GM21825 (cell line): ENCODE data around the gene MLXIP.
"Not testable (repeated sequence)": the region's sequence is repeated elsewhere in the genome, so short reads cannot be mapped to it uniquely, and the experiment has no call there.

ENCODE experiments used
- ATAC-seq: cut with Tn5 transposase; IDR thresholded peaks from one replicate; pipeline ENCODE4 v1.9.1; 2021; ENCODE audit warnings: mild to moderate bottlenecking, moderate library complexity; ENCODE audit not compliant: unreplicated experiment

The MLXIP gene

DNA sequence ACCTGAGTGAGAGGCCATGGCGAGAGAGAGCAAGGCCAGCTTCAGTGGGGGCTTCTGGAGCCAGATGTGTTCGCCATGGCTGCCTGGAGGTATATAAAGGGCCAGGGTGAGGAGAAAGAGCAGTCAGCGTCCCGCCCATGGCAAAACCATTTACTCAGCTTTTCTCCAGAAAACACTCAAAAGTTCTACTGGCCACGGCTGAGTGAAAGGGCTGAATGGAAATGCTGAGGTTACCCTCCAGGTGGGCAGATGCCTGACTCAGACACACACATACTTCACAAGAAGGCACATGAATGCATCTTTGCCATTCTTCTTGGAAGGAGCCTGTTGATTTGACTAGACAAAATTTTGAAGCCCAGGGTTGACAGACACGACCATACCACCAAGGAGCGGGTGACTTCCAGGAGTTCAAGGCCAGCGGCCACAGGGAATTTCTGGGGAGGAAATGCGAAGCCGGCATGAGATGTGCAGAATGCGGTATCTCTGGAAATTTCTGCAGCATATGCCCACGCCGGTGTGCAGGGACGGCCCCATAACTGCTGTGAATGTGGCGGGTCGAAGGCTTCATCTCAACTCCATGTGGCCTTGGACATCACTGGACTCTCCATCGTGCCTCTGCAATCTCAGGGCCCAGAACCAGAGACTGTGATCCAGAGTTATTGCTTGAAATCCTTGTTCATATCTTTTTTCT lies 95.7 kb downstream of the MLXIP start, which contains the start of gene IL31:
Gene IL31, minus strand, starts transcription at position 67 of the 691 bp plus-strand sequence. Its CDS starts 49 bp downstream, at position 18.
- ATAC-seq, result no peak

DNA sequence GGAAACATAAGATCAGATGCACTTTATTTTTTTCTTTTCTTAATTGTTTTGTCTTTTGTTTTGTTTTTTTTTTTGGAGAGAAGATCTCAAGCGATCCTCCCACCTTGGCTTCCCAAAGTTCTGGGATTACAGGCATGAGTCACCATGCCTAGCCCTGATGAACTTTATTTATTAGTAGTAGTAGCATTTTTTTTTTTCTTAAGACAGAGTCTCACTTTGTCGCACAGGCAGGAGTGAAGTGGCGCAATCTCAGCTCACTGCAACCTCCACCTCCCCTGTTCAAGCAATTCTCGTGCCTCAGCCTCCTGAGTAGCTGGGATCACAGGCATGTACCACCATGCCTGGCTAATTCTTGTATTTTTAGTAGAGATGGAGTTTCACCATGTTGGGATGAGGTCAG lies 97.9 kb downstream of the MLXIP start:
- not testable (repeated sequence) for ATAC-seq

DNA sequence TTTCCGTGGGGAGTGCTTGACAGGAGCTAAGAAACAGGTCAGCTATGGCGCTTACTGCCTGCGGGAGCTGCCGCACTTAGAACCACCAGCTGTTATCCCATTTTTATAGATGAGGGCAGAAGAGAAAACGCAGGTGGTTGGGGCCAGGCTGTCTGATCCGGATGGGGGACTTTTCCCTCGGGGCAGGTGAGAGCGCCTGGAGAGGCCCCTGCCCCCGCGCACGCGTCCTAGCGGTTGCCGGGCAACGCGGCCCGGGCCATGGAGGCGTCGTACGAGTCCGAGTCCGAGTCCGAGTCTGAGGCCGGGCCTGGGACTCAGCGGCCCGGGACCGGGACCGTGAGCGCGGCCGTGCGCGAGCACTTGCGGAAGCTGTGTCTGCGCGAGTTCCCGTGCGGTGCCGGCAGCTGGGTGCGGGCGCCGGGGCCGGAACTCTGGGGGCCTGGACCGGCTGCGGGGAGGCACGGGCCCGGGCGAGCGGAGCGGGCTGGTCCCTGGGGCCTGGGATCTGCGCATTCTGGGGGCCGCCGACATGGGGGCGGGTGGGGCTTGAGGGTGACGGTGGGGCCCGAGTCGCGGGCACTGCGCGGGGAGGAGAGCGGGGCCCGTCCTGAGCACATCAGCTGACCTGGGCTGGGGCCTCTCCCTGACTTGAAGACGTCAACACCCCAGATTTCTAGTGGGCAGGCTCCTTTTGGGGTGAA lies 104.5 kb downstream of the MLXIP start, which contains the start of gene LRRC43:
Gene LRRC43, plus strand, starts transcription at position 237 of the 701 bp plus-strand sequence. Its CDS starts 22 bp downstream, at position 259.
- ATAC-seq, result no peak

DNA sequence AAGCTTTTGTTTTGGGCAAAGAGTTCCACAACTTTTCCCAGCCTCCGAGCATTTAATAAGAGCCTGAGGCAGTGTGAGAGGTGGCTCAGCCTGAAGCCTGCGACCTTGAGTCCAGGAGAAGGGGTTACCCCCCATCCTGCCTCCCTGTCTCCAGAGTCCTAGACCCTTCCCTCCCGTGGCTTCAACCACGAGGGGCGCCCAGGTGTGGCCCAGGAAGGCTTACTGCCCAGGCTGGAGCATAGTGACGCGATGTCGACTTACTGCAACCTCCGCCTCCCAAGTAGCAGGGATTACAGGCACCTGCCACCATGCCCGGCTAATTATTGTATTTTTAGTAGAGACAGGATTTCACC lies 105.0 kb downstream of the MLXIP start:
- no peak for ATAC-seq

DNA sequence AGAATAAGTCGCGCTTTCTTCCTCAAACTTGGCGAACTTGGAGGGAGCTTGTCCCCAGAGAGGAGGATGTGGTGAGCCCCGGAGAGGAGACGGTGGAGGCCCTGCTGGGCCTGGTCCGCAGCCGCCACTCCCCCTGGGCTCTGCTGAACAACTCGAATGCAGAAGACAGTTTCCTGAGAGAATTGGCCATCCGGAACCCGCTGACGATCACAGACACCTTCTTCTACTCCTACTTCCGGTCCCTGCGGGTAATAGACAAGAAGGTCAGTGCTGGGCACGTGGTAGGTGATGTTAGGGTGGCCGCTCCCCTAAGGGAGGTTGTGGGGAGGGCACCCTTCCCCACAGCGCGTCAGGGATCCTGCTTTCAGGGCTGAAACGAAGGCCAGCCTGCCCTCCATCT lies 106.0 kb downstream of the MLXIP start:
- ATAC-seq, result no peak

DNA sequence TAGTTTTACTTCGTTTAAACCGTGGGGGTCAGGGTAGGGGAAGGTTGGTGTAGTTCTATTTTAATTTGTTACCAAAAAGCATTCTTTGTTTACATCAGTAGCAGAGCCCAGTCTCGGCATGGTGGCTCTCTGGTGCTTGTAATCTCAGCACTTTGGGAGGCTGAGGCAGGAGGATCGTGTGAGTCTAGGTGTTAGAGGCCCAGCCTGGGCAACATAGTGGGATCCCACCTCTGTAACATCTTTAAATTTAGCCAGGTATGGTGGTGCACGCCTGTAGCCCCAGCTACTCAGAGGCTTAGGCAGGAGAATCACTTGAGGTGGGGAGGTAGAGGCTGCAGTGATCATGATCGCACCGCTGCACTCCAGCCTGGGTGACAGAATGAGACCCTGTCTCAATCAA lies 106.5 kb downstream of the MLXIP start:
- no peak for ATAC-seq

DNA sequence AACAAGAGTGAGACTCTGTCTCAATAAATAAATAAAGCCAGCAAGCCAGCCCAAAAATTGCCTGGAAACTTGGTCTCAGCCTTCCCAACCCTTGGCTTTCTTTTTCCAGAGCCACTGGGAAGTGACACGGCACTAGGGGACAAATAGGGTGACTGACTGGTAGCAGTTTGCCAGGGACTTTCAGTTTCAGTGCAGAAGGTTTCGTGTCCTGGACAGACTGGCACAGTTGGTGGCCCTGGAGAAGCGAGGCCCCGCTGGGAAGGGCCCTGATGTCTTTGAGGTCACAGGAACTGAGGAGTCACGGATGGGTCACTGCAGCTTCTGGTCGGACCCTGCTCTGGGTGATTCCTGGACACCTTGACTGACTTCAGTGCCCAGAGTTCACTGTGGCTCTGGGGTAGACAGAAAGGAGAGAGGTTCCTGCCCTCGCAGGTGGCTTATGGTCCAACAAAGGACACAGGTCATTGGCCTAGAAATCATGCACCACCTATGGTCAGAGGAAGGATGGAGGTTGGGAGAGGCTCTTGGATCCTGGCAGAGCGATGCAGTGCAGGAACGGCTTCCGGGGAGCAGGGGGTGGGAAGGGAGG lies 107.0 kb downstream of the MLXIP start:
- ATAC-seq, result no peak

DNA sequence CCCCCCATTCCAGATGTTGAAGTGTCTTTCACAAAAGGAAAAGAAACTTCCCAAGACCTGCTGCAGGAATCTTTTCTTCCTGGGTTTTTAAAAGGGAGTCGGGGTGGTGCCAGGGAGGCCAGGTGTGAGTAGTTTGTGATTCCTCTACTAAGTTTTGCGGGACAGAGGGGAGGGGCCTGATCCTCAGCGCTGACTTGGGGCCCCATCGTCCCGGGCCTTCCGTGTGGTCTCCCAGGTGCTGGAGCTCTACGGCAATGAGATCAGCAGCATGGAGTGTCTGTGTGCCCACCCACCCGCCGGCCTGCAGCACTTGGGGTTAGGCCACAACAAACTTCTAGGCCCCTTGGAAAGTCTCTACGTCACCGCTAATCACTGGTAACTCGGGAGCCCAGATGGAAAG lies 108.9 kb downstream of the MLXIP start:
- ATAC-seq, result no peak

DNA sequence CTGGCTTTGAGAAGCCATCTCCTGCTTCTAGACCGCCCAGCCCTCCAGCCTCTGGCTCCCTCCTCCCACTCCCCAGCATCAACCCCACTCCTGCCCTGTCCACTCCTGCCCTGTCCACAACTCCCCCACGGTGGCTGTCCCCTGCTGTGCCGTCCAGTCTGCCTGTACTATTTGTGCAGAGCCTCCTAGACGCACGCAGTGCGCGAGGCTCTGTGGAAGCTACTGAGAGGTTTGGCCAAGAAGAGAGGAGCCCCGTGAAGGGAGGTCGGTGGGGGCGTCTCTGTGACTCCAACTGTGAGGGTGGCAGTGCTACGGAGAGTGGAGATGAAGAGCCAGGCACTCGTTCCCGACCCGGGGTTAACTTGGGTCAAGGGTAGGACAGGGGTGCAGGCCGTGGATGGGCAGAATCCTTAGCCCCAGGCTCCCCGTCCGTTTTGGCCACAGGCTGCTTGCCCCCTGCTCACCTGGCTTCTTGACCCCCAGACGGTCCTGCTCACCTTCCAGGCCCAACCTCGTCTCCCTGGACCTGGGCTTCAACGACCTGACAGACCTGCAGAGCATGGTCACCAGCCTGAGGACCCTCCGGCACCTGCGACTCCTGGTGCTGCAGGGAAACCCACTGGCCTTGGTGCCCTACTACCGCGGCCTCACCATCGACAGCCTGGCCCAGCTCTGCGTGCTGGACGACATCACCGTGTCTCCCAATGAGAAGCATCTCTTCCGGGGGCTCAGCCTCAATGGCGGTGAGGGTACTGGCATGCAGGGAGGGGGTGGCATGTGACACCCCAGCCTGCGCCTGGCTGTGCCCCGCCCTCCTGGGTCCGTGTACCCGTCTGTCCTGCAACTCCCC lies 111.3 kb downstream of the MLXIP start:
- no peak for ATAC-seq

DNA sequence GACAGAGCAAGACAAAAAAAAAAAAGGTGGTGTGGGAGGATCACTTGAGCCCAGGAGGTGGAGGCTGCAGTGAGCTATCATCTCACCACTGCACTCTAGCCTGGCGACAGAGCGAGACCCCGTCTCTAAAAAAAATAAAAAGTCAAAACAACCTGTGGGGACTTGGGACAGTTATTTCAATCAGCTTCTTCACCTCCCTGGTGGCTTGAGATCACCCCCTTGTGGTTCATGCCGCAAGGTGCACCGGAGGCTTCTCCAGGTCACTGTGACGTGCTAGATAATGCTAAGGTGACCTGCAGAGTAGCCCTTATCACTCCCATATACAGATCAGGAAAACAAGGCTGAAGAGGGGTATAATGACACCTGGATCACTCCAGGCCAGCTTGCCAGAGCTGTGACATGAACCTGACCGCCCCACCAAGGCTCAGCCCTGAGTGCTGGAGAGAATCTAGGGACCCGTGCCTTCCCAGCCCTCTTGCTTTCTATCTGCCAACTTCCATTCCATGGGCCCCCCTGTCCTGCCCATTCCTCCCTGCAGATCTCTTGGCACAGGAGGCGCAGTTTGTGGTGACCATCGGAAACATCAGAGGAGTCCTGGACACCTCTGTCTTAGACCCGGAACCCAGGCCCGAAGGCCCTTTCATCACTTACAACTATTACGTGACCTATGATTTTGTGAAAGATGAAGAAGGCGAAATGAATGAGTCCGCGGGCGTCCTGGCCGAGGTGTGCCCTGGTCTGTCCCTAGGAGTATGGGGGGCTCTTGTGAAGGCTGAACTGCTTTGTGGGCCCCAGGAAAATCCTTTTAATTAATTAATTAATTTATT lies 112.5 kb downstream of the MLXIP start:
- no peak for ATAC-seq

DNA sequence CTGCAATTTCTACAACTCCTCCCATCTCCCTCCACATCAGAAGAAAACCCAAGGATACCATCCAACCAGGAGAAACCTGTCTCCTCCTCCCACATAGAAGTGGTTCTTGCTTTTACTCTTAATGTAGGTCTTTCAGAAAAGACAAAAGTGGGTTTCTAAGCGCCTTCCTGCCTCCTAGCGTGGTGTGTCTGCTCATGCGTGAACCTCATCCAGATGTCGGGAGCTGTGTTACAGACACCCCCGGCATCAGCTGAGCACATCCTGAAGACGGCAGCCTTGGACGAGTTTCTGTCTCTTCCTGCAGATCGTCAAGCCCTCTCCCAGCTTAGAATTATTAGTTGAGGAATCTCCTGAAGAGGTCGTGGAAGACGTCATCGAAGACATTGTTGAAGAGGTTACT lies 113.9 kb downstream of the MLXIP start:
- no peak for ATAC-seq

DNA sequence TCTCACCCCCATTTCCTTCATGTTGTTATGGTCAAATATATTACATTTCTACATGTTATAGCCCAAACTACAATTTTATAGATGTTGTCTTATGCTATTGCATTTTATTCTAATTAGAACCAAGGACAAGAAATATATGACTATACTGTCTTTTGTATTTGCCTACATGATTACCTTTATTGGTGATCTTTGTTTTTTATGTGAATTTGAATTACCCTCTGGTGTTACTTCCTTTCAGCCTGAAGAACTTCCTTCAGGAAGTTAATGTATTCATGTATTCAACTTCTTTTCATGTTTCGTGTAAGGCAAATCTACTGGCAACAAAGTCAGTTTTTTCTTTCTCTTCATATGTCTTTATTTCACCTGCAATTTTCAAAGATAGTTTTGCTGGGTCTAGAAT lies 116.2 kb downstream of the MLXIP start:
- no peak for ATAC-seq

DNA sequence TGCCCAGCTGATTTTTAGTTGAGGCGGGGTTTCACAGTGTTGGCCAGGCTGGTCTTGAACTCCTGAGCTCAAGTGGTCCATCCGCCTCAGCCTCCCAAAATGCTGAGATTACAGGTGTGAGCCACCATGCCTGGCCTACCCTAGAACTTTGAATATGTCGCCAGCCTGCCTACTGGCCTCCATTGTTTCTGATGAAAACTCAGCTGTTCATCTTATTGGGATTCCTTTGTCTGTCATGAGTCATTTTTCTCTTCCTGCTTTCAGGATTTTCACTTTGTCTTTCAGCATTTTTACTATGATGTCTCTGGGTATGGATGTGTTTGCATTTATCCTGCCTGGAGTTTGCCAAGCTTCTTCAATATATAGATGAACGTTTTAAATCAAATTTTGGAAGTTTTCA lies 116.8 kb downstream of the MLXIP start:
- no peak for ATAC-seq
